Body of pancreas (tissue), 4 donors: ENCODE results near the gene TRMT61A.

Experiments used
- POLR2A ChIP-seq, 3 donors: fragments of 450-650 bp; IDR thresholded peaks; one replicate each; pipeline ENCODE4 v1.6.1; 2016; ENCODE audit warnings: antibody characterized with exemption in 3 of 3, mild to moderate bottlenecking in 2 of 3
- TF ChIP-seq, protein P1 (sequence below), 7 experiments: fragments of 450-650 bp in 4 of 7; fragments of 200-600 bp in 3 of 7; sonication (generic) in 3 of 7; IDR thresholded peaks; one replicate each; pipeline ENCODE4 v1.5.1; 2016 to 2019; ENCODE audit warnings: antibody characterized with exemption in 7 of 7

DNA sequence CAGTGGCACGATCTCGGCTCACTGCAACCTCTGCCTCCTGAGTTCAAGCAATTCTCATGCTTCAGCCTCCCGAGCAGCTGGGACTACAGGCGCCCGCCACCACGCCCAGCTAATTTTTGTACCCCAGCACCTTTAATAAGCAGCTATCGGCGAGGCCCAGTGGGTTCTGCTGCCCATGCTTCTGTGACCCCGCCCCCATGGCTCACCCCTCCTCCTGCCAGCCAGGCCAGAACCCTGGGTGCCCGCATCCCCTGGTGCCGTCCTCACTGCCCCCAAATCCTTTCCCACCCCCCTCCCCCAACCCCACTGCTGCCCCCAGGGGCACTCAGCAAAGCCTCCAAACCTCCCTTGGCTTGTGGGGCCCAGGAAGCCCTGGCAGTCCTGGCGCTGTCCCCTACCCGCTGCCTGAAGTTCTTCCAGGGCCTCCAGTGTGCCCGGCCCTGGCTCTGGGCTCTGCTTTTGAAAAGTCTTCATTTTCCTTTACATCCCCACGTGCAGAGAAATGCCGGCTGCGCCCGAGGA is 19.0 kb downstream of the TRMT61A start:
- TF ChIP-seq, protein P1, sequence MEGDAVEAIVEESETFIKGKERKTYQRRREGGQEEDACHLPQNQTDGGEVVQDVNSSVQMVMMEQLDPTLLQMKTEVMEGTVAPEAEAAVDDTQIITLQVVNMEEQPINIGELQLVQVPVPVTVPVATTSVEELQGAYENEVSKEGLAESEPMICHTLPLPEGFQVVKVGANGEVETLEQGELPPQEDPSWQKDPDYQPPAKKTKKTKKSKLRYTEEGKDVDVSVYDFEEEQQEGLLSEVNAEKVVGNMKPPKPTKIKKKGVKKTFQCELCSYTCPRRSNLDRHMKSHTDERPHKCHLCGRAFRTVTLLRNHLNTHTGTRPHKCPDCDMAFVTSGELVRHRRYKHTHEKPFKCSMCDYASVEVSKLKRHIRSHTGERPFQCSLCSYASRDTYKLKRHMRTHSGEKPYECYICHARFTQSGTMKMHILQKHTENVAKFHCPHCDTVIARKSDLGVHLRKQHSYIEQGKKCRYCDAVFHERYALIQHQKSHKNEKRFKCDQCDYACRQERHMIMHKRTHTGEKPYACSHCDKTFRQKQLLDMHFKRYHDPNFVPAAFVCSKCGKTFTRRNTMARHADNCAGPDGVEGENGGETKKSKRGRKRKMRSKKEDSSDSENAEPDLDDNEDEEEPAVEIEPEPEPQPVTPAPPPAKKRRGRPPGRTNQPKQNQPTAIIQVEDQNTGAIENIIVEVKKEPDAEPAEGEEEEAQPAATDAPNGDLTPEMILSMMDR (IDR thresholded peaks at IDR 0.05): no peak
- no peak for TF ChIP-seq POLR2A (IDR thresholded peaks at IDR 0.05)
